OCI-LY7 (cell line): ENCODE results near the gene IRF2BP2. TPM values are rescaled to one million over a fixed set of nuclear protein-coding genes. Genes with fewer than 3 reads are reported as not detected.

ENCODE experiments used
- BruUV-seq: library from RNA; stranded (reverse); fragments of 400-500 nt; replicated peaks from 2 replicates; lab custom pipeline; 2021; lab: Mats Ljungman, UMichigan
- CTCF ChIA-PET: fragments of 300-600 bp; sonication (Branson Sonifier 250); formaldehyde crosslinking; loops from one replicate; lab custom pipeline; 2022; ENCODE audit warnings: antibody characterized with exemption; ENCODE audit not compliant: unreplicated experiment; lab: Charles Lee
- POLR2A ChIA-PET: fragments of 300-600 bp; sonication (Branson Sonifier 250); formaldehyde crosslinking; loops from one replicate; lab custom pipeline; 2022; ENCODE audit warnings: antibody characterized with exemption; lab: Charles Lee
- DNase-seq: peaks from one replicate; pipeline ENCODE4 v3.0.0-alpha.2; 2015; ENCODE audit warnings: low spot score
- H2AFZ ChIP-seq: fragments of 200-600 bp; sonication (generic), shearing (Covaris generic); 2 replicates; pipeline ENCODE4 v1.6.1; 2014; ENCODE audit warnings: mild to moderate bottlenecking, antibody characterized with exemption, low read length, moderate library complexity
- H3K27ac ChIP-seq: fragments of 200-600 bp; sonication (generic); 2 replicates; pipeline ENCODE4 v1.5.1; 2014; ENCODE audit warnings: mixed run types, low read depth, mild to moderate bottlenecking, moderate library complexity, low read length, inconsistent platforms; ENCODE audit not compliant: poor library complexity, severe bottlenecking
- H3K36me3 ChIP-seq: fragments of 200-600 bp; sonication (generic); 2 replicates; pipeline ENCODE4 v1.6.1; 2014; ENCODE audit warnings: mild to moderate bottlenecking, antibody characterized with exemption, low read length, moderate library complexity, mixed read lengths; ENCODE audit not compliant: insufficient read depth
- H3K4me1 ChIP-seq: fragments of 200-600 bp; sonication (generic); 2 replicates; pipeline ENCODE4 v1.5.1; 2014; ENCODE audit warnings: mild to moderate bottlenecking, low read length; ENCODE audit not compliant: insufficient read depth, poor library complexity, severe bottlenecking
- H3K4me2 ChIP-seq: fragments of 200-600 bp; sonication (generic); 2 replicates; pipeline ENCODE4 v1.6.1; 2014; ENCODE audit warnings: mild to moderate bottlenecking, low read length
- H3K4me3 ChIP-seq: fragments of 200-600 bp; sonication (generic); 2 replicates; pipeline ENCODE4 v1.5.1; 2014; ENCODE audit warnings: mild to moderate bottlenecking, low read depth, low read length; ENCODE audit not compliant: poor library complexity, severe bottlenecking
- H3K79me2 ChIP-seq: fragments of 200-600 bp; sonication (generic); 2 replicates; pipeline ENCODE4 v1.6.1; 2016; ENCODE audit warnings: low read depth, mild to moderate bottlenecking, low read length, moderate library complexity, mixed read lengths; ENCODE audit not compliant: insufficient read depth
- H3K9me2 ChIP-seq: fragments of 200-600 bp; sonication (generic); 2 replicates; pipeline ENCODE4 v1.6.1; 2016; ENCODE audit warnings: mild to moderate bottlenecking, low read length, mixed read lengths; ENCODE audit not compliant: insufficient read depth
- H3K9me3 ChIP-seq: fragments of 200-600 bp; sonication (generic); 2 replicates; pipeline ENCODE4 v1.6.1; 2014; ENCODE audit warnings: mild to moderate bottlenecking, mixed run types, low read length, mixed read lengths
- H4K20me1 ChIP-seq: fragments of 200-600 bp; sonication (generic); 2 replicates; pipeline ENCODE4 v1.6.1; 2014; ENCODE audit warnings: mild to moderate bottlenecking, antibody characterized with exemption, low read length, moderate library complexity, mixed read lengths; ENCODE audit not compliant: insufficient read depth
- CTCF ChIP-seq: fragments of 200-600 bp; sonication (generic); conservative IDR thresholded peaks from 2 replicates; pipeline ENCODE4 v1.5.1; 2014; ENCODE audit warnings: mild to moderate bottlenecking, antibody characterized with exemption, low read length, moderate library complexity, mixed read lengths
- EZH2phosphoT487 ChIP-seq: fragments of 200-600 bp; sonication (generic); IDR thresholded peaks from 2 replicates; pipeline ENCODE4 v1.6.1; 2018; ENCODE audit warnings: low read depth, borderline replicate concordance, mild to moderate bottlenecking, mixed run types, antibody characterized with exemption, low read length, moderate library complexity, mixed read lengths
- intact Hi-C: fragments of 100-400 bp; cut with micrococcal nuclease; formaldehyde crosslinking; loops from one replicate; pipeline ENCODE4 v1.10.0; 2022; ENCODE audit not compliant: unreplicated experiment
- total RNA-seq, 2 experiments: library from RNA; depleted of rRNA in 1 of 2; stranded (reverse); fragments of >200 nt in 1 of 2; shearing (Covaris generic) in 1 of 2; gene quantifications; 2 replicates each; pipeline ENCODE4 v1.2.3, GENCODE V29; 2014 to 2022

IRF2BP2 gene
- total RNA-seq, 2 experiments from 2014 or later: 40.6 to 65.9 TPM

DNA sequence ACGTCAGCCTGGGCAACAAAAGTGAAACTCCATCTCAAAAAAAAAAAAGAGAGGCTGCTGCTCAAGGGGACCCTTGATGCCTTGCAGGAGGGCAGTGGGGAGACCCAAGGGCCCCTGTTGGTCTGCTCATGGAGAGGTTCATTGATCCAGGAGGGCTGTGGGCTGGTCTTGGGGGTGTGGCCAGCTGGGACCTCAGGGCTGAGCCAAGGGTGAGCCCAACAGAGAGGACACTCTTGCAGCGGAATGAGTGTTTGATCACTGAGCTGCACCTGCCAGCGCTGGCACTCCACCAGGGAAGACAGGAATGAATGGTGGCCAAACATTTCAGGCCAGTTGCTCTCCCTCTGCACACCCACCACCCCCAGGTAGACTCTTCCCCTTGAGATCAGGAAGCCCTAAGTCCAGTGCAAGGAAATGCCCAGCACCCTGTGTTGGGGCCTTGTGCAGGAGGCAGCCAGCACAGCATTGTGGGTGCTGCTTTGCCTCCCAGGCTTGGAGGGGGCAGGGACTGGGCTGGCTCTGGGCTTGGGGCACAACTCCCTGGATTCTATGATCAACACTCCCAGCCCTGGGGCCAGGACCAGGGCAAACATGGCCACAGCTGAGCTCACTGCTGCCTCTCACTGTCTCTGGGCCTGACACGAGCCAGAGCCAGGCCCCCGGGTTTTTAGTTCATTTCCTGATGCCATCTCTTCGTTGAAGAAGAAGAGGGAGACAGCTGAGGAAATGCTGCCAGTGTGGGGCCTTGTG, 50.7 kb downstream of the IRF2BP2 start:
- Histone ChIP-seq H3K9me2 (no peaks in the 10 kb centered on the region), H2AFZ (no peak overlapping the region), H3K4me3 (no peak overlapping the region), H3K36me3 (no peaks in the 10 kb centered on the region), H3K4me1 (no peaks in the 10 kb centered on the region), H3K27ac (no peak overlapping the region), H3K9me3 (no peaks in the 10 kb centered on the region), H3K79me2 (no peaks in the 10 kb centered on the region), H4K20me1 (no peaks in the 10 kb centered on the region), H3K4me2 (no peak overlapping the region)
- TF ChIP-seq CTCF: no peak
- TF ChIP-seq EZH2phosphoT487: no peak
- intact Hi-C loops: no loop called here
- no TSS peak for BruUV-seq
- CTCF ChIA-PET: no interaction called here
- DNase-seq: no peak
- POLR2A ChIA-PET: interaction anchor here (1.0 kb wide), 1 partner anchor 546 kb away, joined by 3 read pairs; no protein-coding TSS in a partner anchor

- CTCF ChIA-PET: no interaction called here
- no peak overlapping the region for H3K4me3 ChIP-seq
- no peaks in the 10 kb centered on the region for H3K79me2 ChIP-seq
- no peaks in the 10 kb centered on the region for H3K9me2 ChIP-seq
- H3K36me3 ChIP-seq: no peaks in the 10 kb centered on the region
- DNase-seq: no peak
- H2AFZ ChIP-seq: no peak overlapping the region
- intact Hi-C loops: no loop called here
- H3K4me2 ChIP-seq: no peak overlapping the region
- BruUV-seq: no TSS peak
- POLR2A ChIA-PET: interaction anchor here (0.6 to 1.0 kb wide), 2 partner anchors 18 to 547 kb away, joined by 3 read pairs; no protein-coding TSS in a partner anchor
- no peaks in the 10 kb centered on the region for H3K4me1 ChIP-seq
- no peaks in the 10 kb centered on the region for H3K9me3 ChIP-seq
- H3K27ac ChIP-seq: no peak overlapping the region
- no peak for TF ChIP-seq EZH2phosphoT487
- no peak for TF ChIP-seq CTCF
- no peaks in the 10 kb centered on the region for H4K20me1 ChIP-seq
These were observed 51.6 kb downstream of the IRF2BP2 start for GRCh38 chr1:234558330-234558836.
